ENCODE data around the gene BRD4. TPM values are rescaled to one million over a fixed set of nuclear protein-coding genes. Genes with fewer than 3 reads are reported as not detected.

Gene BRD4
- total RNA-seq, 1 donor, result 26.3 TPM

DNA sequence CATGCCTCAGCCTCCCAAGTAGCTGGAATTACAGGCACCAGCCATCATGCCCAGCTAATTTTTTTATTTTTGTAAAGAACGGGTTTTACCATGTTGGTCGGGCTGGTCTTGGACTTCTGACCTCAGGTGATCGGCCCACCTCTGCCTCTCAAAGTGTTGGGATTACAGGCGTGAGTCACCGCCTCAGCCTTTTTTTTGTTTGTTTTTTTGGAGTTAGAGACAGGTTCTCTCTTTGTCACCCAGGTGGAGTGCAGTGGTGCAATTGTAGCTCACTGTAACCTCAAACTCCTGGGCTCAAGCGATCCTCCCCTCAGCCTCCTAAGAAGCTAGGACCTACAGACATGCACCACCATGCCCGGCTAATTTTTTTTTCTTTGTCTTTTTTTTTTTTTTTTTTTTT lies 116.0 kb downstream of the BRD4 start:
- TF ChIP-seq, protein P1, sequence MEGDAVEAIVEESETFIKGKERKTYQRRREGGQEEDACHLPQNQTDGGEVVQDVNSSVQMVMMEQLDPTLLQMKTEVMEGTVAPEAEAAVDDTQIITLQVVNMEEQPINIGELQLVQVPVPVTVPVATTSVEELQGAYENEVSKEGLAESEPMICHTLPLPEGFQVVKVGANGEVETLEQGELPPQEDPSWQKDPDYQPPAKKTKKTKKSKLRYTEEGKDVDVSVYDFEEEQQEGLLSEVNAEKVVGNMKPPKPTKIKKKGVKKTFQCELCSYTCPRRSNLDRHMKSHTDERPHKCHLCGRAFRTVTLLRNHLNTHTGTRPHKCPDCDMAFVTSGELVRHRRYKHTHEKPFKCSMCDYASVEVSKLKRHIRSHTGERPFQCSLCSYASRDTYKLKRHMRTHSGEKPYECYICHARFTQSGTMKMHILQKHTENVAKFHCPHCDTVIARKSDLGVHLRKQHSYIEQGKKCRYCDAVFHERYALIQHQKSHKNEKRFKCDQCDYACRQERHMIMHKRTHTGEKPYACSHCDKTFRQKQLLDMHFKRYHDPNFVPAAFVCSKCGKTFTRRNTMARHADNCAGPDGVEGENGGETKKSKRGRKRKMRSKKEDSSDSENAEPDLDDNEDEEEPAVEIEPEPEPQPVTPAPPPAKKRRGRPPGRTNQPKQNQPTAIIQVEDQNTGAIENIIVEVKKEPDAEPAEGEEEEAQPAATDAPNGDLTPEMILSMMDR (IDR thresholded peaks at IDR 0.05; ENCODE audit: insufficient read depth, low read depth, low read length), result no peak
- no peak for DNase-seq (ENCODE audit: low read depth)
- H3K4me3 ChIP-seq (ENCODE audit: low read depth, low read length), result no peak overlapping the region

DNA sequence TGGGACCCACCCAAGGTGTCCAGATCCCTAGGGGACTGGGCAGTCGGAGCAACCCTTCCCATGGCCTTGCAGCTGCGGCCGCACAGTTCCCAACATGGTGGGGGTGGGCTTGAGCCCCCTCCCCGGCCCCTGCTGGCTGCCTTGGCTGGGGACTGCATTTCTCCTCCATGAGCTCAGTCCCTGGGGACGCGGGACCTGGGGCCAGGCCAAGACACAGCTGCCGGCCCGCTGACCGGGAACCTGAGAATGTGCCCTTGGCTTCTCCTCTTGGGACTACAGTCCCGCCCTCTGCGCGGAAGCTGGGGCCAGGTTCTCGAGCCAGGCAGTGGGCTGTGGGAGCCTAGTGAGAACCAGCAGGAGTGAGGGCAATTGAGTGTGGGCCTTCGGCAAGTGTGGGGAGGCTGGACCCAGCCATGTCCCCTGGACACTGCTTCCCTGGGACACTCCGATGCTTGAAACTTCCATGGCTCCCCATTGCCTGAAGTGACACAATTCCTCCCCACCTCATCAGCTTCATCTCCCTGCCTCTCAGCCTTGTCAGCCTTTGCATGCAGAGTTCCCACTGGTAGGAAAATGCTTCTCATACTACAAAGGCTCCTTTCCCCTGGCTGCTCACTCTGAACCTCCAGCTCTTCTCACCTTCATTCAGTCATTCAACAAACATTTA lies 118.5 kb downstream of the BRD4 start:
- TF ChIP-seq, protein P1 (IDR thresholded peaks at IDR 0.05; ENCODE audit: insufficient read depth, low read depth, low read length), result no peak
- DNase-seq (ENCODE audit: low read depth), result no peak
- H3K4me3 ChIP-seq (ENCODE audit: low read depth, low read length), result no peak overlapping the region

DNA sequence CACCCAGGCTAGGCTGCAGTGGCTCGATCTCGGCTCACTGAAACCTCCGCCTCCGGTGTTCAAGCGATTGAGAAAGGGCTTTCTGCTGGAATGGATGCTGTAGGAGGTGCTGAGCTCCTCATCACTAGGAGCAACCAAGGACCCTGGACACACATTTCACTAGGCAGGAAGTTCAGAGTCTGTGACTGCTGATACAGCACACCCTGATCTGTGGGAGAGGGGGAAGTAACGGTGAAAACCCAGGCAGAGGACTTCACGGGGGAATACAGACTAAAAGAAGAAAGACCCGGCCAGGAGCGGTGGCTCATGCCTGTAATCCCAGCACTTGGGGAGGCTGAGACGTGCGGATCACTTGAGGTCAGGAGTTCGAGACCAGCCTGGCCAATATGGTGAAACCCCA lies 119.6 kb downstream of the BRD4 start:
- no peak overlapping the region for H3K4me3 ChIP-seq (ENCODE audit: low read depth, low read length)
- no peak for DNase-seq (ENCODE audit: low read depth)
- TF ChIP-seq, protein P1 (IDR thresholded peaks at IDR 0.05; ENCODE audit: insufficient read depth, low read depth, low read length), result no peak

DNA sequence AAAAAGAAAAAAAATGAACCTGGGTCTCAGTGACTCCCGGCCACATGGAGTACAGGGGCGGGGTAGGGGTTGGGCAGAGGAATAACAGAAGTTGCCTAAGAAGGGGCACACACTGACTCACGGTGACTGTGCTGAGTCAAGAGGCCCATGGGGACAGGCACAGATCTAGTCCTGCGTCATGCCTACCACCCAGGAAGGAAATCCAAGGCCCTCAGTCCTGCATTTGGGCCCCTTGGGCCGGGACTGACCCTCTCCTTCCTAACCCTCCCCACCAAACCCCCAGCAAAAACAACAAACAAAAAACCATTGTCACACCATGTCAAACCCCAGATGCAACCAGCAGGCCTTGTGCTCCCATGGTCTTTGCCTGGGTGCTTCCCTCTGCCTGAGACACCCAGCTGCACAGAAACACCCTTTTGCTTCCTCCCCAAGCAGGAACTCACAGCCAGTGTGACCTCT lies 122.0 kb downstream of the BRD4 start:
- DNase-seq (ENCODE audit: low read depth), result peak; percentile 67
- TF ChIP-seq, protein P1 (IDR thresholded peaks at IDR 0.05; ENCODE audit: insufficient read depth, low read depth, low read length), result no peak
- no peak overlapping the region for H3K4me3 ChIP-seq (ENCODE audit: low read depth, low read length)

DNA sequence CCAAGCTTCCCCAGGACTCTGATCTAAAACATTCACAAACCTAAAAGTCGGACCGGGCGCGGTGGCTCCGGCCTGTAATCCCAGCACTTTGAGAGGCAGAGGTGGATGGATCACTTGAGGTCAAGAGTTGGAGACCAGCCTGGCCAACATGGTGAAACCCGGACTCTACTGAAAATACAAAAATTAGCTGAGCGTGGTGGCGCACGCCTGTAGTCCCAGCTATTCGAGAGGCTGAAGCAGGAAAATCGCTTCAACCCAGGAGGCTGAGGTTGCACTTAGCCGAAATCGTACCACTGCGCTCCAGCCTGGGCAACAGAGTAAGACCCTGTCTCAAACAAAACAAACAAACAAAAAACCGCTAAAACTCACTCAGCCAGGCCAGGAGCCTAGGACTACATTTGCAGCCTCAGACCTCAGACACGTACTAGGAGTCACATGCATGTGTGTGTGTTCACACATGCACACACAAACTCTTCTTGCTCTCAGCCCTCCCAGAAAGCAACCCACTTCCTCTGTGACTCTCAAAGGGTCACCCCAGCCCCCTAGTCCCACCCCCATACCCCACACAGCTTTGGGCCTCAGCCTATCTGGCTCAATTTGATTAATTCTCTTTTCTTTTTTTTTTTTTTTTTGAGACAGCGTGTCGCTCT lies 130.8 kb downstream of the BRD4 start:
- peak overlapping the region; percentile 52 for H3K4me3 ChIP-seq (ENCODE audit: low read depth, low read length)
- DNase-seq (ENCODE audit: low read depth), result no peak
- TF ChIP-seq, protein P1 (IDR thresholded peaks at IDR 0.05; ENCODE audit: insufficient read depth, low read depth, low read length), result no peak

DNA sequence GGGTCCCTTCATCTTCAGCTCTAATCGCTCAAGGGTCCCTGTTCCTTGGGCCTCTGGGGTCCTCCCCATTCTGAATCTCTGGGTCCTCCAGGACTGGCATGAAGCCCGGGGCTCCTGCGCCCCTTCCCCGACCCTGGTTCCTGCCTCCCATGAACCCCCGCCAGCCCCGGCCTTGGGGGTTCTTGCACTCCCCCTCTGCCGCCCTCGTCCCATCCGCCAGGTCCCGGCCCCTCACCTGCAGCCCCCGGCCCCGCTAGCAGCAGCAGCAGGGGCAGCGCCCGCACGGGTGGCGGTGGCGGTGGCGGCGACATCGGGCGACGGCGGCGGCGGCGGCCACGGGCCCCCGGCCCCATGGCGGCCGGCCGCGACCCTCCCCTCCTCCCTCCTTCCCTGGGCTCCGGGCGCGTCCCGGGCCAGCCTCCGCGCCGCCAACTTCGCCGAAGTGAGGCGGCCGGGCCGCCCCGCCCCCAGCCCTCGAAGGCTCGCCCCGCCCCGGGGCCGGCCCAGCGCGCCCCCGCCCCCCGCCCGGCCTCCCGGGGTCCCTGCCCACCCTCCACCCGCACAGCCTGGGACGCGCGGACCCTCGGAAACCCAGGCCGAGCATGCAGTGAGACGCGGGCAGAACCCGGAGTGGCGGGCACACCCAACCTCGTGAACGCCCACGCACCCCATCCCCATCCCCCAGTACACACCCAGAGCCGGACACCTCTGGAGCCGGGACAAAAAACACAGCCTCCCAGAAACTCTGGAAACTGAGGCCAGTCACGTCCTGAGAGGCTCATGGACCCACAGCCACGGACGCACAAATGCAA lies 131.6 kb downstream of the BRD4 start, which contains the start of gene NOTCH3:
TSS of gene NOTCH3 (minus strand) at position 443 of the 812 bp plus-strand sequence. CDS start at position 353, 90 bp downstream.
- no peak for DNase-seq (ENCODE audit: low read depth)
- TF ChIP-seq, protein P1 (IDR thresholded peaks at IDR 0.05; ENCODE audit: insufficient read depth, low read depth, low read length), result no peak
- peak within 1 kb of the TSS; percentile 85 for H3K4me3 ChIP-seq (ENCODE audit: low read depth, low read length)

Data from fibroblast of villous mesenchyme (primary cell).